ENCODE data around the gene THEMIS2.
"Not testable (repeated sequence)": the region's sequence is repeated elsewhere in the genome, so short reads cannot be mapped to it uniquely, and the experiment has no call there.

THEMIS2 gene

GRCh38 chr1:27862671-27863537 is 9.4 kb upstream of the THEMIS2 start:
- peak; percentile 100 for DNase-seq (ENCODE audit: low read depth)

- no peak for DNase-seq (ENCODE audit: low read depth)
Measured at GRCh38 chr1:27863538-27863915, 8.8 kb upstream of the THEMIS2 start.

GRCh38 chr1:27864264-27864895 is 8.0 kb upstream of the THEMIS2 start:
- no peak for DNase-seq (ENCODE audit: low read depth)

- no peak for DNase-seq (ENCODE audit: low read depth)
Measured at GRCh38 chr1:27865821-27866220, 6.5 kb upstream of the THEMIS2 start.

- DNase-seq (ENCODE audit: low read depth), result no peak
Measured at GRCh38 chr1:27868556-27868931, 3.8 kb upstream of the THEMIS2 start.

- DNase-seq (ENCODE audit: low read depth), result no peak
Measured at GRCh38 chr1:27868932-27869718, 3.2 kb upstream of the THEMIS2 start.

- DNase-seq (ENCODE audit: low read depth), result no peak
Measured at GRCh38 chr1:27869719-27870085, 2.6 kb upstream of the THEMIS2 start.

- DNase-seq (ENCODE audit: low read depth), result not testable (repeated sequence)
Measured at GRCh38 chr1:27871076-27871475, 1.3 kb upstream of the THEMIS2 start.

GRCh38 chr1:27872802-27873551 is 633 bp downstream of the THEMIS2 start:
- DNase-seq (ENCODE audit: low read depth), result no peak

- DNase-seq (ENCODE audit: low read depth), result no peak
Measured at GRCh38 chr1:27873671-27874384, 1.5 kb downstream of the THEMIS2 start.

- no peak for DNase-seq (ENCODE audit: low read depth)
Measured at GRCh38 chr1:27876341-27877114, 4.2 kb downstream of the THEMIS2 start.

- no peak for DNase-seq (ENCODE audit: low read depth)
Measured at GRCh38 chr1:27877115-27877416, 4.7 kb downstream of the THEMIS2 start.

GRCh38 chr1:27878039-27878438 is 5.7 kb downstream of the THEMIS2 start:
- DNase-seq (ENCODE audit: low read depth), result no peak

GRCh38 chr1:27878787-27879335 is 6.5 kb downstream of the THEMIS2 start:
- no peak for DNase-seq (ENCODE audit: low read depth)

GRCh38 chr1:27879374-27880082 is 7.2 kb downstream of the THEMIS2 start:
- DNase-seq (ENCODE audit: low read depth), result no peak

- no peak for DNase-seq (ENCODE audit: low read depth)
Measured at GRCh38 chr1:27882543-27882903, 10.2 kb downstream of the THEMIS2 start.

- no peak for DNase-seq (ENCODE audit: low read depth)
Measured at GRCh38 chr1:27883536-27883935, 11.2 kb downstream of the THEMIS2 start.

- DNase-seq (ENCODE audit: low read depth), result no peak
Measured at GRCh38 chr1:27884006-27884954, 11.9 kb downstream of the THEMIS2 start.

GRCh38 chr1:27885114-27885528 is 12.8 kb downstream of the THEMIS2 start:
- DNase-seq (ENCODE audit: low read depth), result no peak
